ENCODE results near the gene TMEM17.

TMEM17 gene

DNA sequence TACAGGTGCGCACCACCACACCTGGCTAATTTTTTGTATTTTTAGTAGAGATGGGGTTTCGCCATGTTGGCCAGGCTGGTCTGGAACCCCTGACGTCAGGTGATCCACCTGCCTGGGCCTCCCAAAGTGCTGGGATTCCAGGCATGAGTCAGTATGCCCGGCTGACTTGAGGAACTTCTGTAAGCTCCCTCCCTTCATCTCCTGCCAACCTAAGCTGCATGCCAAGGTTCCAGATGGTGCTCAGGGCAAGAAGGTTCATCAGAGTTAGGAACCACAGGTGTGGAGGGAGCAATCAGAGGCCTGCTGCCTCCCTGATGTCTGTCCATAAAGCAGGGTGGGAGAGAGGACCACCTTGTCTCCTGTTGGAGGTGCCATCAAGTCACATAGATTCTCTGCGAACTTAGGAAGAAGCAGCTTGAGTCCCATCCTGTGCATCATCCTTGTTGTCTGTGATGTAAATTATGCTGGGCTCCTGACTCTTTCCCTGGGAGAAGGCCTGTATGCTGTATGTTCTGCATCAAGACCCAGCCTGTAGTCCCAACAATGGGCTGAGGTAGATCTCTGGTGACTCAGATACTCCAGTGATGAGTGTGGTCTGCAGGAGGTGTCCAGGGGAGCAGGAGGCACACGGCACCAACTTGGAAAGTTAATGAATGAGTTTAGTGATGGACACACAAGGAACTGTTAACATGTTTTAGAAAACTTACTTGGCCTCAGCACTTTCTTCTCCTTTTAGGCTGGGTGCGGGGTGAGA lies 53.1 kb downstream of the TMEM17 start:
- no peak for DNase-seq

GRCh38 chr2:62450716-62451191 lies 55.2 kb downstream of the TMEM17 start:
- DNase-seq = no peak

Measured in SIG-M5 (cell line).